ENCODE results near the gene ATP2B1. TPM values are rescaled to one million over a fixed set of nuclear protein-coding genes. Genes with fewer than 3 reads are reported as not detected.

The ATP2B1 gene
- total RNA-seq, 1 experiment from 2014 or later, result 20.6 TPM

GRCh38 chr12:89731089-89731488 lies 22.5 kb upstream of the ATP2B1 start:
- no peak for DNase-seq
- Histone ChIP-seq H3K56ac (ENCODE audit: insufficient read length, low read depth, low read length) (no peak overlapping the region), H4K8ac (replicated peaks; ENCODE audit: insufficient read length, low read depth, low read length) (no peak overlapping the region), H3K79me2 (ENCODE audit: insufficient read depth, low read length) (no peaks in the 10 kb centered on the region), H3K4me1 (ENCODE audit: insufficient read depth, low read length) (no peaks in the 10 kb centered on the region), H3K9me3 (ENCODE audit: control insufficient read depth, low read depth, low read length) (no peaks in the 10 kb centered on the region), H3K79me1 (ENCODE audit: insufficient read depth, low read depth, low read length, poor library complexity, severe bottlenecking) (no peaks in the 10 kb centered on the region), H4K20me1 (ENCODE audit: control insufficient read depth, insufficient read depth, insufficient read length) (no peaks in the 10 kb centered on the region), H3K4me2 (ENCODE audit: insufficient read depth, insufficient read length, low read length) (no peak overlapping the region), H3K27me3 (ENCODE audit: insufficient read depth, low read length) (no peaks in the 10 kb centered on the region), H3T11ph (ENCODE audit: low read length) (no peak overlapping the region), H3K27ac (ENCODE audit: insufficient read length, low read depth, low read length) (no peak overlapping the region), H2AFZ (ENCODE audit: low read length) (no peak overlapping the region), H4K91ac (ENCODE audit: insufficient read length, low read depth, low read length) (no peak overlapping the region), H3K23me2 (ENCODE audit: insufficient read length, low read depth, low read length, poor library complexity, severe bottlenecking) (no peaks in the 10 kb centered on the region), H2BK120ac (ENCODE audit: low read depth, low read length, poor library complexity, severe bottlenecking) (no peak overlapping the region), H2BK12ac (ENCODE audit: insufficient read length, low read depth, low read length) (no peak overlapping the region), H3K18ac (ENCODE audit: insufficient read length, low read depth, low read length) (no peak overlapping the region), H3K9ac (ENCODE audit: extremely low read depth, insufficient read length, low read length) (no peak overlapping the region), H3K23ac (ENCODE audit: insufficient read length, low read depth, low read length) (no peak overlapping the region), H2BK20ac (ENCODE audit: low read depth, low read length, poor library complexity, severe bottlenecking) (no peak overlapping the region), H4K5ac (ENCODE audit: insufficient read length, low read depth, low read length) (no peak overlapping the region), H2BK5ac (ENCODE audit: insufficient read length, low read length) (no peak overlapping the region), H3K14ac (ENCODE audit: insufficient read depth, low read length) (no peak overlapping the region), H3K4ac (ENCODE audit: low read depth, low read length) (no peak overlapping the region), H2BK15ac (ENCODE audit: low read depth, low read length) (no peak overlapping the region), H2AK5ac (ENCODE audit: insufficient read length, low read length) (no peak overlapping the region)
- WGBS (ENCODE audit: extremely low coverage, insufficient read length, low lambda C conversion rate), result no CpG with 5 or more reads among the region's 3 CpGs
- Mint-ChIP-seq H3K9me3 (no peaks in the 10 kb centered on the region), H3K27ac (no peak overlapping the region; a peak in 1 of 7 replicates), H3K4me3 (no peak overlapping the region), H3K36me3 (ENCODE audit: insufficient read depth in 1 of 3, low read depth in 3 of 3) (no peaks in the 10 kb centered on the region), H3K4me1 (no peaks in the 10 kb centered on the region), H3K27me3 (ENCODE audit: low read depth) (no peaks in the 10 kb centered on the region)
- no peak for TF ChIP-seq CTCF (conservative IDR thresholded peaks at IDR 0.05)
